Endodermal cell (in vitro differentiated cells): ENCODE data around the gene PPP2CA. TPM values are rescaled to one million over a fixed set of nuclear protein-coding genes. Genes with fewer than 3 reads are reported as not detected.
"Not testable (repeated sequence)": the region's sequence is repeated elsewhere in the genome, so short reads cannot be mapped to it uniquely, and the experiment has no call there.

Experiments used
- DNase-seq: peaks from one replicate; pipeline ENCODE4 v3.0.0-alpha.2; 2017
- H3K27ac ChIP-seq: 2 replicates; pipeline ENCODE4 v1.5.1; 2013; ENCODE audit warnings: mild to moderate bottlenecking, low read depth, low read length, moderate library complexity
- H3K27me3 ChIP-seq: 2 replicates; pipeline ENCODE4 v1.6.1; 2013; ENCODE audit warnings: mild to moderate bottlenecking, low read length, moderate library complexity; ENCODE audit not compliant: insufficient read depth, control insufficient read depth, poor library complexity, severe bottlenecking
- H3K36me3 ChIP-seq: 2 replicates; pipeline ENCODE4 v1.7.0; 2013; ENCODE audit warnings: mild to moderate bottlenecking, low read length, moderate library complexity; ENCODE audit not compliant: control insufficient read depth, insufficient read depth
- H3K4me1 ChIP-seq: one replicate; pipeline ENCODE4 v1.7.0; 2013; ENCODE audit warnings: low read length; ENCODE audit not compliant: control insufficient read depth, insufficient read depth
- H3K4me3 ChIP-seq: 2 replicates; pipeline ENCODE4 v1.5.1; 2013; ENCODE audit warnings: mild to moderate bottlenecking, low read length, moderate library complexity
- H3K9ac ChIP-seq: 2 replicates; pipeline ENCODE4 v1.6.1; 2013; ENCODE audit warnings: mild to moderate bottlenecking, low read length, moderate library complexity; ENCODE audit not compliant: poor library complexity, severe bottlenecking; ENCODE audit errors: extremely low read depth
- H3K9me3 ChIP-seq: 2 replicates; pipeline ENCODE4 v1.6.1; 2013; ENCODE audit warnings: mild to moderate bottlenecking, low read length, moderate library complexity; ENCODE audit not compliant: control insufficient read depth
- H3K27ac Mint-ChIP-seq: 2 replicates; pipeline ENCODE4 v1.8.0; 2020; ENCODE audit warnings: mixed read lengths
- H3K27me3 Mint-ChIP-seq: 2 replicates; pipeline ENCODE4 v1.8.0; 2021; ENCODE audit warnings: mild to moderate bottlenecking, mixed read lengths; ENCODE audit not compliant: insufficient read depth
- H3K36me3 Mint-ChIP-seq: 2 replicates; pipeline ENCODE4 v1.8.0; 2020; ENCODE audit warnings: low read depth, mixed read lengths
- H3K4me1 Mint-ChIP-seq: 2 replicates; pipeline ENCODE4 v1.8.0; 2020; ENCODE audit warnings: mixed read lengths
- H3K4me3 Mint-ChIP-seq: 2 replicates; pipeline ENCODE4 v1.8.0; 2020; ENCODE audit warnings: mild to moderate bottlenecking, moderate library complexity, mixed read lengths
- H3K9me3 Mint-ChIP-seq: 2 replicates; pipeline ENCODE4 v1.8.0; 2020; ENCODE audit warnings: mild to moderate bottlenecking, mixed read lengths
- CTCF ChIP-seq: fragments of 200-600 bp; sonication (generic); conservative IDR thresholded peaks from 2 replicates; pipeline ENCODE4 v1.5.0; 2021; ENCODE audit warnings: antibody characterized with exemption, mild to moderate bottlenecking
- WGBS, 2 experiments: methylation state at CpG; one replicate each; pipeline versions ENCODE4 v1.1.5 to v1.1.7; 2013; ENCODE audit warnings: missing lambda C conversion rate in 2 of 2, mixed read lengths in 1 of 2; ENCODE audit not compliant: insufficient coverage in 1 of 2, insufficient read length in 1 of 2; 5-methylcytosine and 5-hydroxymethylcytosine counted together
- total RNA-seq, 2 donors: library from RNA; stranded (reverse); fragmentation: NEBNext Ultra II Directional in 1 of 2; extraction: Animal tissue kit (Norgen Biotek cat#: 25700) in 1 of 2; gene quantifications; 2 replicates in 1 of 2; 3 replicates in 1 of 2; pipeline ENCODE4 v1.2.1, GENCODE V29; 2021

Gene PPP2CA
- total RNA-seq, 2 donors from 2014 or later: 174 to 185 TPM

- no peak for TF ChIP-seq CTCF
- no peak overlapping the region for H3K9ac ChIP-seq
- no peak overlapping the region for H3K4me3 Mint-ChIP-seq
- peaks cover 3% of the 10 kb centered on the region for H3K27me3 Mint-ChIP-seq
- no peak overlapping the region for H3K27ac ChIP-seq
- H3K4me1 Mint-ChIP-seq: no peaks in the 10 kb centered on the region
- H3K9me3 Mint-ChIP-seq: peaks cover 44% of the 10 kb centered on the region
- peaks cover 43% of the 10 kb centered on the region for H3K9me3 ChIP-seq
- H3K36me3 ChIP-seq: no peaks in the 10 kb centered on the region
- no peak for DNase-seq
- no peaks in the 10 kb centered on the region for H3K4me1 ChIP-seq
- no peak overlapping the region for H3K27ac Mint-ChIP-seq
- WGBS, 2 experiments: 94% methylated on average over 4 of the region's 4 CpGs; no CpG with 5 or more reads in 1 of the 2 experiments
- H3K4me3 ChIP-seq: no peak overlapping the region
- H3K27me3 ChIP-seq: no peaks in the 10 kb centered on the region
- H3K36me3 Mint-ChIP-seq: peaks cover 9% of the 10 kb centered on the region
Measured at GRCh38 chr5:134263801-134264200, 37.9 kb upstream of the PPP2CA start.

- H3K9ac ChIP-seq, H3K4me1 ChIP-seq, H3K27me3 ChIP-seq, H3K27me3 Mint-ChIP-seq, H3K4me3 ChIP-seq, H3K4me3 Mint-ChIP-seq, H3K27ac Mint-ChIP-seq, H3K27ac ChIP-seq, H3K36me3 ChIP-seq, H3K4me1 Mint-ChIP-seq, H3K36me3 Mint-ChIP-seq: not testable (repeated sequence)
- H3K9me3 ChIP-seq: peaks cover 43% of the 10 kb centered on the region
- peaks cover 44% of the 10 kb centered on the region for H3K9me3 Mint-ChIP-seq
- 77 to 79% methylated on average over 5 of the region's 5 CpGs for WGBS, 2 experiments
- peak; percentile 64 for DNase-seq
Measured at GRCh38 chr5:134262629-134263028, 36.8 kb upstream of the PPP2CA start.

DNA sequence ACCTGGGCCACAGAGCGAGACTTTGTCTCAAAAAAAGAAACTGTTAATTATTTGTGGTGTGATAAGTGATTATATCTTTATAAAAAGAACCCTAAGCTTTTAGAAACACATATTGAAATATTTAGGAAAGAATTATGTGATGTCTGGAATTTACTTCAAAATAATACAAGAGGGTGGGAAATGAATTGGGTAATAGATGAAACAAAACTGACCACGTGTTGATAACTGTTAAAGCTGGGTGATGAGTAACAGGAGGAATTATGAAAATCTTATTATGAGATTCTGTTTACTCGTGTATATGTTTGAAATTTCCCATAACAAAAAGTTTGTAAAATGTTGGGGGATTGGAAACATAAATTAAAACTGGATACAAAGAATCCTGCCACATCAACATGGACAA lies 33.0 kb upstream of the PPP2CA start:
- H3K9me3 Mint-ChIP-seq: peaks cover 30% of the 10 kb centered on the region
- H3K36me3 ChIP-seq: no peaks in the 10 kb centered on the region
- peaks cover 24% of the 10 kb centered on the region for H3K9me3 ChIP-seq
- peaks cover 15% of the 10 kb centered on the region for H3K27me3 Mint-ChIP-seq
- no peak overlapping the region for H3K27ac ChIP-seq
- H3K27ac Mint-ChIP-seq: no peak overlapping the region
- H3K4me1 ChIP-seq: no peaks in the 10 kb centered on the region
- TF ChIP-seq CTCF: no peak
- DNase-seq: no peak
- H3K36me3 Mint-ChIP-seq: peaks cover 9% of the 10 kb centered on the region
- 86 to 97% methylated on average over 3 of the region's 3 CpGs for WGBS, 2 experiments
- H3K27me3 ChIP-seq: peaks cover 11% of the 10 kb centered on the region
- no peak overlapping the region for H3K9ac ChIP-seq
- H3K4me1 Mint-ChIP-seq: no peaks in the 10 kb centered on the region
- H3K4me3 Mint-ChIP-seq: no peak overlapping the region
- no peak overlapping the region for H3K4me3 ChIP-seq

DNA sequence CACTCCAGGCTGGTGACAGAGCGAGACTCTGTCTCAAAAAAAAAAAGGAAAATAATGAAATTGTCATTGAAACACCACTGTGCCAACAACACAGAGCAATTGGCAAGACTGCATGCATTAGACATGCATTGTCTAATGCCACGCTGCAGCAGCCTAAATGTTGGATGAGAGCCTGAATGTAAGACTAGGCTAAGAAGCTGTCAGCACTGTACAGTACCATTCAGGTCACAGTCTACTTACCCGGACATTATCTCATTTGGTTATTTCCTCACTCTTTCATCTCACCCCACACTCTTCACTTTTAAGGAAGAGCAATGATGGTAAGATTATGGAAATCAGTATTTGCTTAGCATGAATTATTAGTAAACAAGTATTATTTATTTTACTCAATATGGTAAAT lies 31.3 kb upstream of the PPP2CA start:
- Mint-ChIP-seq H3K36me3 (no peaks in the 10 kb centered on the region), H3K9me3 (peaks cover 13% of the 10 kb centered on the region), H3K27ac (no peak overlapping the region), H3K4me1 (no peaks in the 10 kb centered on the region), H3K27me3 (peaks cover 15% of the 10 kb centered on the region), H3K4me3 (no peak overlapping the region)
- H3K9ac ChIP-seq: no peak overlapping the region
- H3K27ac ChIP-seq: no peak overlapping the region
- H3K9me3 ChIP-seq: peaks cover 12% of the 10 kb centered on the region
- 89 to 94% methylated on average over 2 of the region's 3 CpGs for WGBS, 2 experiments
- H3K27me3 ChIP-seq: peaks cover 17% of the 10 kb centered on the region
- no peaks in the 10 kb centered on the region for H3K36me3 ChIP-seq
- TF ChIP-seq CTCF: no peak
- no peak for DNase-seq
- H3K4me1 ChIP-seq: no peaks in the 10 kb centered on the region
- no peak overlapping the region for H3K4me3 ChIP-seq
